GM04504 (cell line): ENCODE results near the gene MRPS10.
"Not testable (repeated sequence)": the region's sequence is repeated elsewhere in the genome, so short reads cannot be mapped to it uniquely, and the experiment has no call there.

Experiments used
- DNase-seq: peaks from one replicate; pipeline ENCODE4 v3.0.0-alpha.2; 2012; ENCODE audit warnings: low read depth

Gene MRPS10

GRCh38 chr6:42176981-42177380 is 40.7 kb downstream of the MRPS10 start:
- no peak for DNase-seq

- no peak for DNase-seq
Observed at GRCh38 chr6:42175860-42176259, 41.8 kb downstream of the MRPS10 start.

- no peak for DNase-seq
Observed at GRCh38 chr6:42173101-42173500, 44.6 kb downstream of the MRPS10 start, which contains the start of gene GUCA1A. Gene GUCA1A, plus strand, starts transcription at chr6:42173364. Its CDS starts 250 bp downstream, at chr6:42173614.

GRCh38 chr6:42171813-42172581 is 45.7 kb downstream of the MRPS10 start:
- no peak for DNase-seq

- not testable (repeated sequence) for DNase-seq
Observed at GRCh38 chr6:42169780-42170179, 47.9 kb downstream of the MRPS10 start.

GRCh38 chr6:42168650-42169049 is 49.0 kb downstream of the MRPS10 start:
- no peak for DNase-seq

GRCh38 chr6:42166444-42167141 is 51.1 kb downstream of the MRPS10 start:
- no peak for DNase-seq

- DNase-seq, result peak; percentile 29
Observed at GRCh38 chr6:42165016-42165415, 52.6 kb downstream of the MRPS10 start.

- no peak for DNase-seq
Observed at GRCh38 chr6:42163981-42164380, 53.7 kb downstream of the MRPS10 start.

GRCh38 chr6:42162812-42163211 is 54.8 kb downstream of the MRPS10 start:
- no peak for DNase-seq

GRCh38 chr6:42162384-42162783 is 55.3 kb downstream of the MRPS10 start:
- no peak for DNase-seq

GRCh38 chr6:42159431-42160024 is 58.1 kb downstream of the MRPS10 start:
- DNase-seq, result no peak

GRCh38 chr6:42158631-42159030 is 59.0 kb downstream of the MRPS10 start:
- DNase-seq, result no peak

- DNase-seq, result no peak
Observed at GRCh38 chr6:42158011-42158410, 59.6 kb downstream of the MRPS10 start.
